Uterus (tissue), 4 donors: ENCODE results near the gene PYY. TPM values are rescaled to one million over a fixed set of nuclear protein-coding genes. Genes with fewer than 3 reads are reported as not detected.
"Not testable (repeated sequence)": the region's sequence is repeated elsewhere in the genome, so short reads cannot be mapped to it uniquely, and the experiment has no call there.

Experiments
- DNase-seq, 2 donors: peaks; one replicate each; pipeline ENCODE4 v3.0.0-alpha.2; 2019 to 2020
- H3K27ac ChIP-seq, 2 donors: fragments of 200-600 bp; sonication (generic); 1 replicate in 1 of 2; 2 replicates in 1 of 2; pipeline ENCODE4 v1.5.1; 2016 to 2018
- H3K27me3 ChIP-seq, 2 donors: fragments of 200-600 bp; sonication (generic); one replicate each; pipeline ENCODE4 v1.5.1; 2018 to 2019; ENCODE audit warnings: control low read depth in 1 of 2
- H3K36me3 ChIP-seq, 2 donors: fragments of 200-600 bp; sonication (generic); one replicate each; pipeline ENCODE4 v1.5.1; 2019; ENCODE audit warnings: control low read depth in 1 of 2
- H3K4me1 ChIP-seq, 2 donors: fragments of 200-600 bp; sonication (generic); one replicate each; pipeline ENCODE4 v1.5.1; 2018 to 2019; ENCODE audit warnings: control low read depth in 1 of 2
- H3K4me3 ChIP-seq, 2 donors: fragments of 200-600 bp; sonication (generic); 1 replicate in 1 of 2; 2 replicates in 1 of 2; pipeline ENCODE4 v1.5.1; 2018 to 2019; ENCODE audit warnings: mild to moderate bottlenecking in 1 of 2
- H3K9me3 ChIP-seq, 2 donors: fragments of 200-600 bp; sonication (generic); one replicate each; pipeline ENCODE4 v1.5.1; 2019; ENCODE audit warnings: control low read depth in 1 of 2
- CTCF ChIP-seq, 4 experiments: fragments of 200-600 bp in 2 of 4; fragments of 450-650 bp in 2 of 4; sonication (generic) in 2 of 4; IDR thresholded peaks; one replicate each; pipeline ENCODE4 v1.5.1; 2016 to 2019; ENCODE audit warnings: antibody characterized with exemption in 4 of 4, mild to moderate bottlenecking in 2 of 4, moderate library complexity in 1 of 4
- POLR2A ChIP-seq, 2 donors: fragments of 450-650 bp; IDR thresholded peaks; one replicate each; pipeline ENCODE4 v1.6.1; 2016; ENCODE audit warnings: antibody characterized with exemption in 2 of 2, mild to moderate bottlenecking in 1 of 2, moderate library complexity in 1 of 2
- intact Hi-C: fragments of 100-400 bp; cut with DNase I; formaldehyde crosslinking; loops from one replicate; pipeline ENCODE4 v1.15.1; 2023; ENCODE audit warnings: low total_unique reads
- total RNA-seq, 4 donors: library from RNA; depleted of rRNA in 3 of 4; stranded (reverse); fragments of >200 nt in 3 of 4; gene quantifications; one replicate each; pipeline versions ENCODE4 v1.1.0 to v1.2.4, GENCODE V29; 2014 to 2023
- donor health status: DM: yes; HTN: yes; CAD: no.

Gene PYY
- total RNA-seq, 4 donors from 2014 or later, result not detected

GRCh38 chr17:43940630-43941029 lies 13.1 kb downstream of the PYY start:
- Histone ChIP-seq H3K9me3 (no peaks in the 10 kb centered on the region), H3K4me3 (no peak overlapping the region), H3K36me3 (no peaks in the 10 kb centered on the region), H3K4me1 (no peaks in the 10 kb centered on the region), H3K27ac (no peak overlapping the region), H3K27me3 (peaks cover 0 to 8% of the 10 kb centered on the region in 2 donors)
- no peak for TF ChIP-seq POLR2A (IDR thresholded peaks at IDR 0.05)
- peak in 1 of 4 experiments; percentile 18 for TF ChIP-seq CTCF (IDR thresholded peaks at IDR 0.05)
- intact Hi-C loops, result no loop called here
- no peak for DNase-seq

- DNase-seq, result no peak
- TF ChIP-seq CTCF (IDR thresholded peaks at IDR 0.05) (no peak), POLR2A (IDR thresholded peaks at IDR 0.05) (no peak)
- H3K9me3 ChIP-seq, result no peaks in the 10 kb centered on the region
- H3K27me3 ChIP-seq, result peaks cover 0 to 8% of the 10 kb centered on the region in 2 donors
- no peak overlapping the region for H3K27ac ChIP-seq
- no peaks in the 10 kb centered on the region for H3K4me1 ChIP-seq
- intact Hi-C loops, result no loop called here
- H3K36me3 ChIP-seq, result no peaks in the 10 kb centered on the region
- no peak overlapping the region for H3K4me3 ChIP-seq
Measured at GRCh38 chr17:43939886-43940285, 13.9 kb downstream of the PYY start.

DNA sequence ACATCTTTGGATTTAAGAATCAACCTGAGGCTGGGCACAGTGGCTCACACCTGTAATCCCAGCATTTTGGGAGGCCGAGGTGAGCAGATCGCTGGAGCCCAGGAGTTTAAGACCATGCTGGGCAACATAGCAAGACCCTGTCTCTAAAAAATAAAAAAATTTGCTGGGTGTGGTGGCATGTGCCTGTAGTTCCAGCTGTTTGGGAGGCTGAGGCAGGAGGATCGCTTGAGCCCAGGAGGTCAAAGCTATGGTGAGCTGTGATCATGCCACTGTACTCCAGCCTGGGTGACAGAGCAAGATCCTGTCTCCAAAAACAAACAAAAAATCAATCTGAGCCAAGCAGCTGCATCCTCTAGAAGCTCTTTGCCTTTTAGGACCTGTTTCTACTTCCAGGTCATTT lies 14.3 kb downstream of the PYY start:
- H3K27ac ChIP-seq, H3K36me3 ChIP-seq, H3K4me1 ChIP-seq, intact Hi-C loops, H3K4me3 ChIP-seq, H3K9me3 ChIP-seq, DNase-seq, H3K27me3 ChIP-seq: not testable (repeated sequence)

DNA sequence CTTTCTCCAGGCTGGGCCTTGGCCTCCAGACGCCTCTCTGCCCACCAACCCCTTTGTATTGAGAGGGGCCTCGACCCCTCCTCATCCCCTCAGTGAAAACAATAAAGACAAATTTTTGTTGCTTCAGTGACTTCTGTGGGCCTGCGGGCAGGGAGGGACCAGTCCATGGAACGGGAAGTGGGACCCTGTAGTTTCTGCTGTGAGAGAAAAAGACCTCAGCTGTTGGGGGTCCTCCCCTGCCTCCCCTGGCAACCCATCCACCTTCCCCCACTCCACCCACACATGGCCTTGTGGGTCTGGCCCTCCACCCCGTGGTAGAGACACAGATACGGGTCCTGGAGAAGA lies 14.9 kb downstream of the PYY start:
- H3K36me3 ChIP-seq, result no peaks in the 10 kb centered on the region
- peaks cover 0 to 8% of the 10 kb centered on the region in 2 donors for H3K27me3 ChIP-seq
- no peak for TF ChIP-seq CTCF (IDR thresholded peaks at IDR 0.05)
- TF ChIP-seq POLR2A (IDR thresholded peaks at IDR 0.05), result no peak
- no peaks in the 10 kb centered on the region for H3K9me3 ChIP-seq
- DNase-seq, result no peak
- no peak overlapping the region for H3K4me3 ChIP-seq
- intact Hi-C loops, result no loop called here
- no peak overlapping the region for H3K27ac ChIP-seq
- no peaks in the 10 kb centered on the region for H3K4me1 ChIP-seq

DNA sequence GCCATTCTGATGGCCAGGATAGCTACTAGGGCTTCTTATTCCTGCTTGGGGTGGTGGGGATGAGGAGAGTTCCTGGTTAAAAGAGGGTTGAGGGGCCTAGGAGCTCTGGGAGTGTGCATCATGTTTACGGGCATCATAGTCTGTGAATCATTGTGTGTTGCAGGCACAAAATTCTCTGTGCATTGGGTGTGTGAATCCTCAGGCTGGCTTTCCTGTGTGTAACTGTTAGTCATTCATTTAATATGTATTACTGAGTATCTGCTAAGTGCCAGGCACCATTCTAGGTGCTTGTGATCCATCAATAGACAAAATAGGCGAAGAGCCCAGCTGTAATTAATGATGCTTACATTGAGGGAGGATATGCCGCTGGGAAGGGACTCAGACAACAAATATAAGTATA lies 17.3 kb downstream of the PYY start:
- H3K27me3 ChIP-seq, result peaks cover 0 to 8% of the 10 kb centered on the region in 2 donors
- H3K4me3 ChIP-seq, result no peak overlapping the region
- TF ChIP-seq CTCF (IDR thresholded peaks at IDR 0.05) (no peak), POLR2A (IDR thresholded peaks at IDR 0.05) (no peak)
- H3K27ac ChIP-seq, result no peak overlapping the region
- H3K36me3 ChIP-seq, result no peaks in the 10 kb centered on the region
- intact Hi-C loops, result no loop called here
- DNase-seq, result no peak
- H3K9me3 ChIP-seq, result no peaks in the 10 kb centered on the region
- H3K4me1 ChIP-seq, result no peaks in the 10 kb centered on the region

- Histone ChIP-seq H3K27ac (no peak overlapping the region), H3K9me3 (no peaks in the 10 kb centered on the region), H3K27me3 (peaks cover 0 to 8% of the 10 kb centered on the region in 2 donors), H3K4me3 (no peak overlapping the region), H3K4me1 (no peaks in the 10 kb centered on the region), H3K36me3 (no peaks in the 10 kb centered on the region)
- TF ChIP-seq POLR2A (IDR thresholded peaks at IDR 0.05) (no peak), CTCF (IDR thresholded peaks at IDR 0.05) (no peak)
- no peak for DNase-seq
- intact Hi-C loops, result no loop called here
Measured at GRCh38 chr17:43935926-43936261, 17.8 kb downstream of the PYY start.
